VCaP (cell line): ENCODE data around the gene THOP1.

Source experiments
- H3K27ac ChIP-seq: fragments of 450-650 bp; 2 replicates; pipeline ENCODE4 v1.5.1; 2017
- TF ChIP-seq, protein P1 (sequence below): fragments of 450-650 bp; conservative IDR thresholded peaks from 2 replicates; pipeline ENCODE4 v1.5.1; 2017; ENCODE audit warnings: mild to moderate bottlenecking, moderate library complexity

THOP1 gene

DNA sequence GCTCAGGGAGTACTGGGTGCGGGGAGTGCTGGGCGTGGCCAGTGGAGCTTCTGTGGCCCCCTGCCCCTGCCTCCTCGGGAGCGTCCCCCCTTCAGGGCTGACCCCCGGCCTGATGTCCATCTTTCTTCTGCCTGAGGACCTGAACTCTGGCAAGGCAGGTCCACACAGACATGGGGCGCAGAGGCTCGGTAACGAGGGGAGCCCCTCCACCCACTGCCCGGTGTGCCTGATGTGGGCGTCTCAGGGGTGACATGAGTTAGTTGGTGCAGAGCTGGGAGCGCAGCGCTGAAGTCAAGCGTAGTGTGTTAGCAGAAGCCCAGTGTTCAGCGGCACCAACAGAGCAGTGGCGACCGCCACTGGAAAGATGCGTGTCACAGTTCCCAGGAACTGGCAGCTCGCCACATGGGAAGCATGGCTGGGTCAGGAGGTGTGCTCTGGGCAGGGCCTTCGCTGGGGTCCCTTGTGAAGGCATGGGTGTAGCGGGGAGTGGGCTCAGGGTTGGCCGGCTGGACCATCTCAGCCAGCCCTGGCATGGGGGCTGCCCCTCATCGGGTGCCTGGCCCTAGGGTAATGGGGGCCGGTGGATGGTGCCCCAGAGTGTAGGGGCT lies 11.5 kb downstream of the THOP1 start:
- TF ChIP-seq, protein P1, sequence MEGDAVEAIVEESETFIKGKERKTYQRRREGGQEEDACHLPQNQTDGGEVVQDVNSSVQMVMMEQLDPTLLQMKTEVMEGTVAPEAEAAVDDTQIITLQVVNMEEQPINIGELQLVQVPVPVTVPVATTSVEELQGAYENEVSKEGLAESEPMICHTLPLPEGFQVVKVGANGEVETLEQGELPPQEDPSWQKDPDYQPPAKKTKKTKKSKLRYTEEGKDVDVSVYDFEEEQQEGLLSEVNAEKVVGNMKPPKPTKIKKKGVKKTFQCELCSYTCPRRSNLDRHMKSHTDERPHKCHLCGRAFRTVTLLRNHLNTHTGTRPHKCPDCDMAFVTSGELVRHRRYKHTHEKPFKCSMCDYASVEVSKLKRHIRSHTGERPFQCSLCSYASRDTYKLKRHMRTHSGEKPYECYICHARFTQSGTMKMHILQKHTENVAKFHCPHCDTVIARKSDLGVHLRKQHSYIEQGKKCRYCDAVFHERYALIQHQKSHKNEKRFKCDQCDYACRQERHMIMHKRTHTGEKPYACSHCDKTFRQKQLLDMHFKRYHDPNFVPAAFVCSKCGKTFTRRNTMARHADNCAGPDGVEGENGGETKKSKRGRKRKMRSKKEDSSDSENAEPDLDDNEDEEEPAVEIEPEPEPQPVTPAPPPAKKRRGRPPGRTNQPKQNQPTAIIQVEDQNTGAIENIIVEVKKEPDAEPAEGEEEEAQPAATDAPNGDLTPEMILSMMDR, result no peak
- peak overlapping the region; percentile 90 for H3K27ac ChIP-seq

DNA sequence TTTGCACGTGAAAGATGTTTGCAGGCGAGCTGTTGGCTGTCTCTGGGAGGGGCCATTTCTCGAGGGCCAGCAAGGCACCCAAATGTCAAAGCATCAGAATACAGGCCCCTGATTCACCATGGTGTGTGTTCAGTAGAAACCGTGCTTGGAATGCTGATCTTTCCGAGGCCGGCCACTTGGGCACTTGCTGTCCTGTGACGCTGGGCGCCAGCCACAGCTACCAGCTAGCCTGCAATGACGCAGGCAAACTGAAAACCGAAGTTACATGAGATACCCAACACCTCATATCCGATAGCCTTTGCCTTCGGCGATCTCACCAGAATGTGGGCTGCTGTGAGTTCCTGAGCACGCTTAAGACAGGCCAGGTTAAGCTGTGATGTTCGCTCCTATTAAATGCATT lies 12.0 kb downstream of the THOP1 start:
- peak overlapping the region; percentile 90 for H3K27ac ChIP-seq
- TF ChIP-seq, protein P1, result no peak

DNA sequence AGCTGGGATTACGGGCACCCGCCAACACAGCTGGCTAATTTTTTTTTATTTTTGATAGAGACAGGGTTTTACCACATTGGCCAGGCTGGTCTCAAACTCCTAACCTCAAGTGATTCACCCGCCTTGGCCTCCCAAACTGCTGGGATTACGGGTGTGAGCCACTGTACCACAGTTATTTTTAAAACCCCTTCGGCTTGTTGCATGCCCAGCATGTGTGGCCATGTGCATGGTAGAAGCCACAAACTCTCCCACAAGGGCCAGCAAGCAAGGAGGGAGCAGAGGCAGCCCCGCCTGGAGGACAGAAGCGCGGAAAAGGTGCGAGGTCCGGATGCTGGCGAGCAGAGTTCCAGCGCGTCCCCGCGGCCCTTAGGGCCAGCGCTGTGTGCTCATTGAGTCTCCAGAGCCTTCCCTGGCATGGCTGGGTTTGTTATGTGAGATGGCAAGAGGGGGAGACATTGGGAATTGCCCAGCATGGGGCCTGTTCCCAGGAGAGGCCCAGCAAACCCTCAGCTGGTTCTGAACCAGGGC lies 12.9 kb downstream of the THOP1 start:
- TF ChIP-seq, protein P1, result no peak
- H3K27ac ChIP-seq, result peak overlapping the region; percentile 15; the same call in 1 of the 2 replicates

DNA sequence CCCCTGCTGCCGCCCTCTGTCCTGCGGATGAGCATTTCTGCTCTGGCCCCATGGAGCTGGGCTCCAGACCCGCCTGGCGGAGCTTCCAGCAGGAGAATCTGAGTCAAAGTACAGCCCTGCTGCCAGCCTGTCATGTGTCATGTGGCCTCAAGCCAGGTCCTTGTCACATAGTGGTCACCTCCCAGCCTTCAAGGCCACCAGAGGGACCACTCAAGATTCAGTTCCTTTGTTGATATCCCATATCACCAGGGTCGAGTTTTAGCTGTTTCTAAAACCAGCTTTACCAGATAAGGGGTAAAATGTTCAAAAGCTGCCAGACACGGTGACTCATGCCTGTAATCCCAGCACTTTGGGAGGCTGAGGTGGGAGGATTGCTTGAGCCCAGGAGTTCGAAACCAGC lies 13.4 kb downstream of the THOP1 start:
- TF ChIP-seq, protein P1, result no peak
- H3K27ac ChIP-seq, result peak overlapping the region; percentile 15; the same call in 1 of the 2 replicates

DNA sequence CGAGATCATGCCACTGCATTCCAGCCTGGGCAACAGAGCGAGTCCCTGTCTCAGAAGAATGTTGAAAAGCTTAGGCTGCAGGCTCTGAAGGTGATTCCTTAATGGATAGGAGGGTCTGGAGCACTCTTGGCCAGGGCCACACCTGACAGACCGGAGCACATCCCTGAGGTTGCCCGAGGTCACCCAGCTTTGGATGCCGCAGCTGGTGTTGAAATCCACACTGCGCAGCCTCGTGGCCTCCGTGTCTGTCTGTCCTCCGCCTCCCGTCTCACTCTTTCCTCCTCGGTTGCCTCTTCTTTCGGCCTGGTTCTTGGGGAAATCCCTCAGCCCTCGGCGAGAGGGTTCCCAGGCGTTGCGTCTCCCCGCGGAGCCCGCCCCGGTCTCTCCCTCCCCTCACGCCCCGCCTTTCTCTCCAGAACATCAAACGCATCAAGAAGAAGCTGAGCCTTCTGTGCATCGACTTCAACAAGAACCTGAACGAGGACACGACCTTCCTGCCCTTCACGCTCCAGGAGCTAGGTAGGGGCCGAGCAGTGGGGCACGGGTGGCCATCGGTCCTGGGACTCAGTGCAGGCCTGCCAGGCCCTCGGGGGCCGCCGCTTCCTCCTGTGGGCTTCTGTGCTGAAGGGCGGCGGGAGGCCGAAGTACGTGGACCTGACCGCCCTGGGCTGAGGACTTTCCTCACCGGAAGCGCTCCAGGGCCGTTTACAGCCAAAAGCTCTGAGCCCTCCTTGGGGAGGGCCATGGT lies 14.1 kb downstream of the THOP1 start:
- TF ChIP-seq, protein P1, result no peak
- no peak overlapping the region for H3K27ac ChIP-seq

DNA sequence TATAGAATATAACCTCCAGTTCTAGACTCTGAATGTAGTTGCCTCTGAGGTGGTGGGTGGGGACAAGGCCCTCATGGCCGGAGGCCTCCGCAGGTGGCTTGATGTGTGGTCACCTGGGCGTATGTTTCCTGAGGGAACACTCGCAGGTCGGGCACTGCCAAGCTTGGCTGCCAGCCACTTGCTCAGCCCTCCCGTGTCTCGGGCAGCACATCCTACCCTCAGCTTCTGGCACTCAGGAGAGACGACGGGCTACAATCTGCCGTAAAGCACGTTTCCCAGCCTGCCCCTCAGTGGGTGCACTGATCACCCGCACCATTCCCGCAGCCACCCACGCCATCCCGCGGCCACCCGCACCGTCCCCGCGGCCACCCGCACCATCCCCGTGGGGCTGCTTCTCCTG lies 15.2 kb downstream of the THOP1 start:
- H3K27ac ChIP-seq, result no peak overlapping the region
- TF ChIP-seq, protein P1, result no peak

DNA sequence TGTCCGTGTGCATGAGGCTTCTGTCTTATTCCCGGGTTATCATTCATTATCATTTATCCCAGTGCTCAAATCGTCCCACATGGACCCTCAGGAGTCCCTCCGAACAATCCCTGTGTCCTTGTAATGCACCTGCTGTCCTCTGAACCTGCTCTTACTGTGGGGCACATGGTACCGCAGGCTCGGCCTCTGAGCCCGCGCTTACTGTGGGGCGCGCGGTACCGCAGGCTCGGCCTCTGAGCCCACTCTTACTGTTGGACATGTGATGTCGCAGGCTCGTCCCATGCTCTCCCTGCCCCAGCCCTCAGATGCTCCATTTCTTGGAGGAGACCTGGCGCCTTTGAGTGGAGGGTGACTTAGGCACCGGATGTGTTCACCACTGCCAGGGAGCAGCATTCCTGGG lies 17.5 kb downstream of the THOP1 start:
- TF ChIP-seq, protein P1, result no peak
- H3K27ac ChIP-seq, result no peak overlapping the region
